Hematopoietic multipotent progenitor cell (in vitro differentiated cells): ENCODE measurements around the gene HUNK. TPM values are rescaled to one million over a fixed set of nuclear protein-coding genes. Genes with fewer than 3 reads are reported as not detected.
"Not testable (repeated sequence)": the region's sequence is repeated elsewhere in the genome, so short reads cannot be mapped to it uniquely, and the experiment has no call there.

ENCODE experiments used
- DNase-seq, 3 donors: peaks; one replicate each; pipeline ENCODE4 v3.0.0-alpha.2; 2011 to 2015; ENCODE audit warnings: low read depth in 2 of 3, low spot score in 2 of 3
- total RNA-seq: library from RNA; depleted of rRNA; stranded (reverse); fragments of >200 nt; gene quantifications from one replicate; pipeline ENCODE4 v1.2.3, GENCODE V29; 2012

HUNK gene
- not detected for total RNA-seq

DNA sequence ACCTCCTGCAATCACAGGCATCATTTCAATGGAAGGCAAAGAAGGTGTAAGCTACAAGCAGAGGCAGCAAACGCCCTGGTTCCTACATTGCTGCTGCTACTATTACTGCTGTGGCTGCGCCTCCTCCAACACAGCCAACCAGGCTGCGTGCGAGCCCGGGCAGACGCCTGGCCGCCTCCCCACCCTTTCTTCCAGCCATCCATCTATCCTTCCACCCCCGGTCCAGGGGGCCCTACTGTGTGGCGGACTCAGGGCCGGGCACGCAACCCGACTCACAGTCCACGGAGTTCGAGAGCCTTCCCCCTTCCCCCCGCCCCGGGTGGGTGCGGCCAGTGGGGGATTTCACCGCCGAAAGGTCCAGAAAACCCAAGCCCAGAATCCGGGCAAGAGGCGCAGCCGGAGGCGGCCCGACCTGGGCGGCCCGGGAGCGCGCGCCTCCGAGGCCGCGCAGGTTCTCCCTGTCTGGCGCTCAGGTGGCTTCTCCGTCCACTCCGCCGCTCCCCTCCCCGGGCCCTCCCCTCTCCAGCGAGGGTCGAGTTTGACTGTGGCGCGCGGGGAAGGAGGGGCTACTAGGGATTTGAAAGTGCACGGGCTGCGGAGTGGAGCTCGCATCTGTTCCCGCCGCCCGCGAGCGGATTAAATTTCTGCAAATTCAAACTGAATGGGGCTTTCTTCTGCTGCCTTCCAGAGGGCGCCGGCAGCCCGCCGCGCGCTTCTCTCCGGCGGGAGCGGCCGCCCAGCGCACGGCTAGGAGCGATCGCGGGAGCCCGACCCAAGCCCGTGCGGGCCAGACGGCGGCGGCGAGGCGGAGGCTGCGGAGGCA, at the start of gene HUNK:
Gene HUNK, plus strand, starts transcription at position 569 of the 823 bp plus-strand sequence. CDS start 655 bp downstream, outside the sequence.
- peak in 2 of 3 donors; percentile 18 to 23 for DNase-seq

DNA sequence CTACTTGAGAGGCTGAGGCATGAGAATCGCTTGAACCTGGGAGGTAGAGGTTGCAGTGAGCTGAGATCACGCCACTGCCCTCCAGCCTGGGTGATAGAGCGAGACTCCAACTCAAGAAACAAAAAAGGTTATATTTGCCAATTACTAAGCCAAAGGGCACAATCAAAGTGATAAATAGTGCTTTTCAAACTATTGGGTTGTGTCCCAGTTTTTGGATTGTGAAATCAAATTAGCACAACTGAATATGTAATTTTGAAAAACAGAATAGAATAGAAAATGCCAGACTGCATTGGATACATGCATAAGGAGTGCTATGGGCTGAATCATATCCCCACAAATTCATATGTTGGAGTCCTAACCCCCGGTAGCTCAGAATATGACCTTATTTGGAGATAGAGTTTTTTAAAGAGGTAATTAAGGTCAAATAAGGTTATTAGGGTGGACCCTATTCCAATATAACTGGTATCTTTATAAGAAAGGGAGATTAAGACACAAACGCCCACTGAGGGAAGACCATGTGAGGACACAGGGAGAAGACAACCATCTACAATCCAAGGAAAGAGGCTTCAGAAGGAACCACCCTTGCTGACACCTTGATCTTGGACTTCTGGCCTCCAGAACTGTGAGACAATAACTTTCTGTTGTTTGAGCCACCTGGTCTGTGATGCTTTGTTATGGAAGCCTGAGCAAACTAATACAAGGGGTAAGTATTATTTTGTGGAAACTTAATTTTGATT, 42.9 kb upstream of the HUNK start:
- no peak for DNase-seq

- DNase-seq, result no peak
Observed at GRCh38 chr21:31830701-31831100, 42.1 kb upstream of the HUNK start.

- no peak for DNase-seq
Observed at GRCh38 chr21:31837041-31837440, 35.8 kb upstream of the HUNK start.

- no peak for DNase-seq
Observed at GRCh38 chr21:31837618-31838390, 35.0 kb upstream of the HUNK start.

DNA sequence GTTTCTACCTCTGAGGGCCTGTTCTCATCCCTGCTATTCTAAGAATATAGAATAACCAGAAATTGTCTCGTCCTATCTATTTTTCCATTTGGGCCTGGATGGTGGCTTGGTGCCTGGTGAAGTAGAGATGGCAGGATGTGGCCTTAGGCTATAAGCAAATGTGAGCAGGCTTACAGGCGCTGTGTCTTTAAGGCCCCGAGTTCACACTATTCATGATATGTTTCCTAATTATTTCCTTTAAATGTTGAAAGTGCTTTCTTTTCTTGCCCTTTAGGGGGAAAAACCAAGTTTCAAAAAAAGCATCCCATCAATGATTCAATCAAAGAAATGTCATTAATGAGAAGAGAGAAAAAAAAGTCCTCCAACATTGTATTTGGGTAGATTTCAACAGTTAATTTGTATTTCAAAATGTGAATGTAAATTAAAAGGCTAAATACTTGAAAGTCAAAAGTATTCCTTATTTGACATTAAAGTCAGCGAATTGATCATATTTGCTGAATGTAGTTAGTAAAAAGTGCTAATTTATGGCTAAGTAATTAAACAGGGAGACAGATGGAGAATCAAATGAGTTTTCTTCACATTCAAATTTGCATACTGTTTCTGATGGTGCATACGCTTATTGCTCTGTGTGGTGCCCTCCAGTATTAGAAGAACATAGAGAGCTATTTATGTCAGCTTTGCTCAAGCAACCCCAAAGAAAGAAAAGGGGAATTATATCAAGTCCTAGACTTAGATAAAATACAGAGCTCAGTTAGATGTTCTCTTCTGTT, 34.0 kb upstream of the HUNK start:
- DNase-seq, result no peak

DNA sequence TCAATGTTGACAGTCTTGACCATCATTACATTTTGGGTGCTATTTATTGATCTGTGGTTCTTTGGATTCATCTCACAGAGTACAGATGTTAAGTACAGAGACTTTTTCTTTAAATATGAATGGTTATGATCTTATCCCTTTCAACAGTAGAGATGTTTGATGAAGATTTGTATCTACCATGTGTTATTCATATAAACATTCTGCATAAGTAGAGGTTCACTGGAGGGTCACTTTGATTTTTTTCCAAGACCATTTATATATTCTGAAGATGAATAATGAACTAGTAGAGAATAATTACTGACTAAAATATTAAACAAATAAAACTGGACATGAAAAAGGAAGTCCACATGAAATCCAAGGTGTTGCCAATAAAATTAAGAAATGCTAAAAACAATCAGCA, 28.6 kb upstream of the HUNK start:
- no peak for DNase-seq

- DNase-seq, result no peak
Observed at GRCh38 chr21:31845151-31845729, 27.6 kb upstream of the HUNK start.

DNA sequence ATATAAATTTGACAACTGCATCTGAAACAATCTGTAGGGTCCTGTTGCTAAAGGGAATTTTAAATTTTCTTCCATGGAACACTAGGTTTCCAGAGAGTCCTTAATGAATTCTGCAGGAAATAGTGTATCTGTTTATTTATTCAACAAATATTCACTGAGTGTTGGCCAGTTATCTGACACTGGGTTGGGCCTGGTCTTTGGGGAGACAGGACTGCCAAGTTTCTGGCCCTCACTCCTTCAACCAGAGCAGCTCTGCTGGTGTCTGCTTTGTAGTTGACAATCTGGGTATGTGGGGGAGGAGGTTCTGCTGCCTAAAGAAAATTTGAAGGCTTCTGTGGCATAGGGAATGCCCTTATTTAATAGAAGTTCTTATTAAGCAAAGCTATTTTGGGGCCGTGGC, 26.1 kb upstream of the HUNK start:
- no peak for DNase-seq

DNA sequence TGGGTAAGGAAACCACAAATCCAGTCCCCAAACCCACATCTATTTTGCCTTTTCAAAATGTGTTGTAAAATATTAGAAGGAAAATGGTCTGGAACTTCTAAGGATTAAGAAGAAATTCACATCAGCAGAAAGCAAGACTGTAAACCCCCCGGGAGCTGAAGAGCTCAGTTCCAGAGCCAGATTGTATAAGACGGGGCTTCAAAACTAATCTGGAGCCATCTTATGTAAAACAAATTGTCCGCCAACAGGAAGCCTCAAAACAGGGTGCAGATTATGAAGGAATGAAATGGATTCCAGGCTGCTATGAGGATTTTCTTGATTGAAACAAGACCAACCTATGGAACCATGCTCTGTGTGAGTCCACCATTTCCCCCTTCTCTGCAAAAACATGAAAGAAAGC, 25.1 kb upstream of the HUNK start:
- no peak for DNase-seq

DNA sequence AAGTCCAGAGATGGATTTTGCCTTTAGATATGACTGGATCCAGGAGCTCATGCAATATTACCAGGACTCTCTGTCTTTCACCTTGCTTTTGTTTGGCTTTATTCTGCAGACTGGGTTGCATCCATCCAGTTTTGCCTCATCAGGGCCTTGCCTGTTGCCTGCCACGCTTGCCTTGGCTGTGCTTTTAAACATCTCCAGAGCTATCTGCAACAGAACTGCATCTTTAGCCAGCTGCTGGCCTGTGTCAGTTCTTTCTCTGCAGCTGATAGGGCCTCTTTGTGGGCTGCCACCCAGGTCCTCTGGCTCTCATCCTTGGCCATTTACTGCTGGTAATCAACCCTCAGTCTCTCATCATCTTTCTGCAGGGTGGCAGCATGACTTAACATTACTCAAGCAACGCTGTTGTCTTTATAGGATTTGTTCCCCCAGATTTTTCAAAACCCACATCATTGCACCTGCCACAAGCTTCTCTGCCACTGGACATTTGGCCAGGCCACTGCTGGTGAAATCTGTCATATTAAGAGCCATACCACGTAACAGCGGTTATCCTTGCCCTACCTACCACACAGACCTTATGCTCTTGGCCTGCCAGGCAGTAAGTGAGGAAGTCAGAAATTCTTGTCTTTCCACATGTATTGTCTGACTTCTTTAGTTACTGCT, 24.4 kb upstream of the HUNK start:
- no peak for DNase-seq

- no peak for DNase-seq
Observed at GRCh38 chr21:31850886-31851285, 21.9 kb upstream of the HUNK start.

- DNase-seq, result no peak
Observed at GRCh38 chr21:31855180-31855579, 17.6 kb upstream of the HUNK start.

GRCh38 chr21:31857096-31857495, 15.7 kb upstream of the HUNK start:
- no peak for DNase-seq

GRCh38 chr21:31857631-31858030, 15.2 kb upstream of the HUNK start:
- DNase-seq, result not testable (repeated sequence)

GRCh38 chr21:31860851-31861250, 12.0 kb upstream of the HUNK start:
- DNase-seq, result no peak

DNA sequence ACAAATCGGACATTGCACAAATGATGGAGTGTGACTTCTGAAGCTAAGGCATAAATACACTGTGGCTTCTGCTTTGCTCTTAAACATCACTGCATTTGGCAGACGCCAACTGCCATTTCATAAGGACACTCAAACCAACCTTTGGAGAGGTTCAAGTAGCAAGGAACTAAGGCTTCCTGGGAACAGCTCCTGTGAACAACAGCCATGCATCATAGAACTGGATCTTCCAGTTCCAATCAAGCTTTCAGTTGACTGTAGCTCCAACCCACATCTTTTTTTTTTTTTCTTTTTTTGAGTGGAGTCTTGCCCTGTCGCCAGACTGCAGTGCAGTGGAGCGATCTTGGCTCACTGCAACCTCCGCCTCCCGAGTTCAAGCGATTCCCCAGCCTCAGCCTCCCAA, 10.7 kb upstream of the HUNK start:
- DNase-seq, result no peak

- DNase-seq, result no peak
Observed at GRCh38 chr21:31865429-31865970, 7.3 kb upstream of the HUNK start.

GRCh38 chr21:31866077-31866511, 6.7 kb upstream of the HUNK start:
- peak; percentile 22 to 75 (median 73) for DNase-seq
